ENCODE data around the gene RAB3D.

- TF ChIP-seq EZH2 (IDR thresholded peaks at IDR 0.05) (no peak), POLR2A (IDR thresholded peaks at IDR 0.05; ENCODE audit: borderline replicate concordance, extremely low read depth, insufficient read depth, insufficient read length) (no peak), ZNF274 (IDR thresholded peaks at IDR 0.05; ENCODE audit: low read depth, low read length) (no peak), EGR1 (IDR thresholded peaks at IDR 0.05; ENCODE audit: low read depth) (no peak), JUND (IDR thresholded peaks at IDR 0.05) (no peak), CTCF (IDR thresholded peaks at IDR 0.05 in 2 of 3, conservative IDR thresholded peaks at IDR 0.05 in 1 of 3; ENCODE audit: borderline replicate concordance in 1 of 3, insufficient read depth in 1 of 3, low read depth in 2 of 3, low read length in 2 of 3) (no peak), RAD21 (IDR thresholded peaks at IDR 0.05; ENCODE audit: low read depth) (no peak)
Measured at GRCh38 chr19:11332822-11333221, 6.6 kb downstream of the RAB3D start.

All from HCT116 (cell line).